IgD-negative memory B cell (primary cell): Measurements from ENCODE around the gene FGF19. TPM values are rescaled to one million over a fixed set of nuclear protein-coding genes. Genes with fewer than 3 reads are reported as not detected.
A peak's percentile ranks its signal among the peaks of the same experiment; 100 is the strongest.
"Not testable (repeated sequence)": the region's sequence is repeated elsewhere in the genome, so short reads cannot be mapped to it uniquely, and the experiment has no call there.

ENCODE experiments used
- H3K27ac Mint-ChIP-seq, 3 donors: one replicate each; pipeline ENCODE4 v1.8.0; 2020 to 2022; ENCODE audit warnings: mild to moderate bottlenecking in 3 of 3, mixed read lengths in 3 of 3, moderate library complexity in 1 of 3
- H3K27me3 Mint-ChIP-seq: one replicate; pipeline ENCODE4 v1.8.0; 2021; ENCODE audit warnings: mixed read lengths
- H3K36me3 Mint-ChIP-seq: one replicate; pipeline ENCODE4 v1.8.0; 2020; ENCODE audit warnings: mild to moderate bottlenecking, mixed read lengths
- H3K4me1 Mint-ChIP-seq, 3 donors: one replicate each; pipeline ENCODE4 v1.8.0; 2020 to 2022; ENCODE audit warnings: mixed read lengths in 3 of 3, mild to moderate bottlenecking in 1 of 3
- H3K4me3 Mint-ChIP-seq, 4 donors: one replicate each; pipeline ENCODE4 v1.8.0; 2020 to 2022; ENCODE audit warnings: mild to moderate bottlenecking in 4 of 4, mixed read lengths in 4 of 4, moderate library complexity in 3 of 4
- H3K9me3 Mint-ChIP-seq, 3 donors: one replicate each; pipeline ENCODE4 v1.8.0; 2020 to 2021; ENCODE audit warnings: mixed read lengths in 3 of 3, mild to moderate bottlenecking in 1 of 3
- polyA plus RNA-seq: library from polyadenylated mRNA; unstranded; fragments of 300-500 nt; fragmentation: Illumina TruSeq; gene quantifications from one replicate; pipeline ENCODE4 v1.2.3, GENCODE V29; 2021

Gene FGF19
- polyA plus RNA-seq, 1 donor from 2014 or later = not detected

- no peak overlapping the region for H3K27ac Mint-ChIP-seq
- peaks cover 0 to 4% (median 0%) of the 10 kb centered on the region in 3 donors for H3K9me3 Mint-ChIP-seq
- no peaks in the 10 kb centered on the region for H3K36me3 Mint-ChIP-seq
- H3K27me3 Mint-ChIP-seq = peaks cover 52% of the 10 kb centered on the region
- H3K4me1 Mint-ChIP-seq = no peaks in the 10 kb centered on the region
- no peak overlapping the region for H3K4me3 Mint-ChIP-seq
These were observed 9.0 kb downstream of the FGF19 start for GRCh38 chr11:69694781-69695180.

GRCh38 chr11:69692422-69692821, 11.4 kb downstream of the FGF19 start:
- Mint-ChIP-seq H3K27ac (no peak overlapping the region), H3K4me3 (no peak overlapping the region), H3K4me1 (no peaks in the 10 kb centered on the region), H3K36me3 (no peaks in the 10 kb centered on the region), H3K27me3 (peaks cover 37% of the 10 kb centered on the region), H3K9me3 (peaks cover 0 to 4% (median 0%) of the 10 kb centered on the region in 3 donors)

GRCh38 chr11:69691463-69691862, 12.4 kb downstream of the FGF19 start:
- Mint-ChIP-seq H3K4me3 (no peak overlapping the region), H3K27ac (no peak overlapping the region), H3K9me3 (peaks cover 0 to 4% (median 0%) of the 10 kb centered on the region in 3 donors), H3K36me3 (no peaks in the 10 kb centered on the region), H3K4me1 (no peaks in the 10 kb centered on the region), H3K27me3 (peaks cover 33% of the 10 kb centered on the region)

GRCh38 chr11:69689484-69690319, 14.1 kb downstream of the FGF19 start:
- Mint-ChIP-seq H3K27me3 (peaks cover 40% of the 10 kb centered on the region), H3K4me3 (no peak overlapping the region), H3K4me1 (peaks cover 3 to 5% (median 3%) of the 10 kb centered on the region in 3 donors), H3K36me3 (no peaks in the 10 kb centered on the region), H3K9me3 (peaks cover 0 to 4% (median 0%) of the 10 kb centered on the region in 3 donors), H3K27ac (no peak overlapping the region)

GRCh38 chr11:69687969-69688771, 15.7 kb downstream of the FGF19 start:
- H3K36me3 Mint-ChIP-seq, H3K4me1 Mint-ChIP-seq, H3K9me3 Mint-ChIP-seq, H3K27ac Mint-ChIP-seq, H3K4me3 Mint-ChIP-seq: not testable (repeated sequence)
- peaks cover 40% of the 10 kb centered on the region for H3K27me3 Mint-ChIP-seq

- peaks cover 0 to 3% (median 0%) of the 10 kb centered on the region in 3 donors for H3K9me3 Mint-ChIP-seq
- H3K27me3 Mint-ChIP-seq = peaks cover 33% of the 10 kb centered on the region
- no peaks in the 10 kb centered on the region for H3K36me3 Mint-ChIP-seq
- H3K27ac Mint-ChIP-seq = no peak overlapping the region
- H3K4me1 Mint-ChIP-seq = peaks cover 3 to 5% (median 3%) of the 10 kb centered on the region in 3 donors
- no peak overlapping the region for H3K4me3 Mint-ChIP-seq
These were observed 17.0 kb downstream of the FGF19 start for GRCh38 chr11:69686856-69687255.

- H3K27me3 Mint-ChIP-seq = peaks cover 30% of the 10 kb centered on the region
- H3K36me3 Mint-ChIP-seq = no peaks in the 10 kb centered on the region
- peaks cover 3 to 5% (median 3%) of the 10 kb centered on the region in 3 donors for H3K4me1 Mint-ChIP-seq
- no peak overlapping the region for H3K27ac Mint-ChIP-seq
- H3K9me3 Mint-ChIP-seq = peaks cover 0 to 3% (median 0%) of the 10 kb centered on the region in 3 donors
- no peak overlapping the region for H3K4me3 Mint-ChIP-seq
These were observed 17.4 kb downstream of the FGF19 start for GRCh38 chr11:69686452-69686851.

GRCh38 chr11:69685348-69685747, 18.5 kb downstream of the FGF19 start:
- Mint-ChIP-seq H3K9me3 (no peaks in the 10 kb centered on the region), H3K36me3 (no peaks in the 10 kb centered on the region), H3K27ac (no peak overlapping the region), H3K4me1 (peaks cover 3 to 5% (median 5%) of the 10 kb centered on the region in 3 donors), H3K27me3 (peaks cover 22% of the 10 kb centered on the region), H3K4me3 (peak overlapping the region in 1 of 4 donors; percentile 67)

- Mint-ChIP-seq H3K4me3 (no peak overlapping the region), H3K36me3 (no peaks in the 10 kb centered on the region), H3K9me3 (no peaks in the 10 kb centered on the region), H3K27ac (no peak overlapping the region), H3K27me3 (peaks cover 17% of the 10 kb centered on the region), H3K4me1 (peaks cover 3 to 5% (median 5%) of the 10 kb centered on the region in 3 donors)
These were observed 19.2 kb downstream of the FGF19 start for GRCh38 chr11:69684651-69685050.

GRCh38 chr11:69683764-69684333, 20.0 kb downstream of the FGF19 start:
- Mint-ChIP-seq H3K36me3 (no peaks in the 10 kb centered on the region), H3K27me3 (peaks cover 17% of the 10 kb centered on the region), H3K9me3 (no peaks in the 10 kb centered on the region), H3K4me1 (peaks cover 3 to 5% (median 5%) of the 10 kb centered on the region in 3 donors), H3K27ac (no peak overlapping the region), H3K4me3 (peak overlapping the region in 1 of 4 donors; percentile 3)

GRCh38 chr11:69682681-69683326, 21.0 kb downstream of the FGF19 start:
- no peaks in the 10 kb centered on the region for H3K9me3 Mint-ChIP-seq

GRCh38 chr11:69682221-69682620, 21.6 kb downstream of the FGF19 start:
- no peaks in the 10 kb centered on the region for H3K9me3 Mint-ChIP-seq
- peaks cover 15% of the 10 kb centered on the region for H3K27me3 Mint-ChIP-seq
- H3K4me1 Mint-ChIP-seq = peaks cover 3 to 5% (median 5%) of the 10 kb centered on the region in 3 donors

More at GRCh38 chr11:69682681-69683326, 21.0 kb downstream of the FGF19 start:
- Mint-ChIP-seq H3K27ac (no peak overlapping the region), H3K4me3 (no peak overlapping the region), H3K4me1 (peaks cover 3 to 5% (median 5%) of the 10 kb centered on the region in 3 donors), H3K36me3 (no peaks in the 10 kb centered on the region), H3K27me3 (peaks cover 17% of the 10 kb centered on the region)

GRCh38 chr11:69680688-69681087, 23.1 kb downstream of the FGF19 start:
- H3K27ac Mint-ChIP-seq = no peak overlapping the region
- no peak overlapping the region for H3K4me3 Mint-ChIP-seq

More at GRCh38 chr11:69682221-69682620, 21.6 kb downstream of the FGF19 start:
- H3K4me3 Mint-ChIP-seq = no peak overlapping the region
- no peak overlapping the region for H3K27ac Mint-ChIP-seq
- H3K36me3 Mint-ChIP-seq = no peaks in the 10 kb centered on the region

GRCh38 chr11:69677749-69678148, 26.1 kb downstream of the FGF19 start:
- Mint-ChIP-seq H3K9me3 (no peaks in the 10 kb centered on the region), H3K27ac (no peak overlapping the region), H3K4me1 (peaks cover 13 to 15% (median 15%) of the 10 kb centered on the region in 3 donors), H3K27me3 (peaks cover 2% of the 10 kb centered on the region), H3K36me3 (no peaks in the 10 kb centered on the region), H3K4me3 (no peak overlapping the region)

More at GRCh38 chr11:69680688-69681087, 23.1 kb downstream of the FGF19 start:
- Mint-ChIP-seq H3K36me3 (no peaks in the 10 kb centered on the region), H3K27me3 (peaks cover 7% of the 10 kb centered on the region), H3K4me1 (peaks cover 2 to 4% (median 3%) of the 10 kb centered on the region in 3 donors), H3K9me3 (no peaks in the 10 kb centered on the region)
